HG03575 (cell line): Measurements from ENCODE around the gene MYRIP.
"Not testable (repeated sequence)": the region's sequence is repeated elsewhere in the genome, so short reads cannot be mapped to it uniquely, and the experiment has no call there.

Source experiments
- ATAC-seq: cut with Tn5 transposase; IDR thresholded peaks from one replicate; pipeline ENCODE4 v1.9.1; 2021; ENCODE audit not compliant: unreplicated experiment, insufficient number of reproducible peaks, low FRiP score; ENCODE audit errors: extremely low read depth

The MYRIP gene

DNA sequence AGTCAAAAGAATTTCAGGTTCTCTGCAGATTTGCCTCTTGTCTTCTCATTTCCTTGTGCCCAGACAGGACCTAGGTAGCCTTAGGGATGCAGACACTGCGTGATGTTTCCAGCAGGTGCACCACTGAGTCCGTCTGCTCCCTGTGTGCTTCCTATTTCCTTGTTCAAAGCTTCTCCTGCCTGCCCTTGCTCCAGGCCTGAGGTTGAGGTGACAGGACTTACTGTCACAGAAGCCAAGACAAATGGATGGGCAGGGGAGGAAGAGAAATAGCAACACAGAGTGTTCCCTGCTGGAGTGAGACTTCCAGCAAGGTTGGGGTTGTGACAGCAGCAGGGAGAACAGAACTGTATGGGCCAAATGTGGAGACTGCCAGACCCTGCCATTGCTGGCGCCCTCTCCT lies 199.4 kb downstream of the MYRIP start:
- no peak for ATAC-seq

DNA sequence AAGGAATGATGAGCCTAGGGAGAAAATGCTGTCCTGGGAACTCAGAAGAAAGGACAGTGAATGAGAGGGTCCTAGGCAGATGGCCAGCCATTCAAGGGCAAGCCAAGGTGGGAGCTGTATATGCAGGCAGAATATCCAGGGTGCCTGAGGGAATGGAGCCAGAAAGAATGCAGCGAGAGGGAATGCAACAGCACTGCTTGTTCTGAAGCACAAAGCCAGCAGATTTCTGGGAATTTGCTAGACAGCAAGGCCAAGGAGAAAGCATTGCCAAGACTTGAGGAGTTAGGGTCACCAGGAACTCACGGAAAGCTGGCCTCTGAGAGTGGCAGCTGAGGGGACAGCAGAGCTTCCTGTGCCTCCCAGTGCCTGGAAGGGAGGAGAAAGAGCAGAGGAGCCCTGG lies 200.6 kb downstream of the MYRIP start:
- ATAC-seq, result no peak

DNA sequence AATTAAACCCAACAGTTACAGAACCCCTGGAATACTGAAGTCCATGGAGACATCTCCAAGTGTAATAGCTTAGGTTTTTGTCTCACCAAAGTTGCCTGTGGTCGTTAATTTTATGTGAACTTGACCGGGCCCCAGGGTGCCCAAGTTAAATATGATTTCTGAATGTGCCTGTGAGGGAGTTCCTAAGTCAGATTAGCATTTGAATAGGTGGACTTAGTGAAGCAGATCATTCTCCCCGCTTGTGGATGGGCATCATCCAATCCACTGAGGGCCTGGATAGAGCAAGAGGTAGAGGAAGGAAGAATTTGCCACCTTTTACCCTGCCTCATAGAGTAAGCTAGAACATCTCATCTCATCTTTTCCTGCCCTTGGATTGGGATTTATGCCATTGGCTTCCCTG lies 203.0 kb downstream of the MYRIP start:
- no peak for ATAC-seq

DNA sequence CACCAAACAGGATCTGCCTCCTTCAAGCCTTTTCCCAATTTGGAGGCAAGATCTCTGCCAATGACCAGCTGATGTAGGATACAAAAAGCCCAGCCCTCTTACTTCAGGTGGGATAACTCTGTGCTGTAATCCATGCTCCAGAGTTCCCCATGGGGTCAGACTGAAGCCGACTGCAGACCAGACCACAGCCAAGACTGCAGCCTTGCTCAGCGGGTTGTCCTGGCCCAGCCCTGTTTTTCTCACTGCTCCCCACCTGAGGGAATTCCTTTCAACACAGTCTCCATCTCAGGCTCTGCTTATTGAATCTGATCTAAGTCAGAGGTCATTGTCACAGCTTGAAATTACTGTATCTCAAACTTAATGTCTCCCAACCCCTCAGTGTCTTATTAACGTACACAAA lies 207.0 kb downstream of the MYRIP start:
- no peak for ATAC-seq

DNA sequence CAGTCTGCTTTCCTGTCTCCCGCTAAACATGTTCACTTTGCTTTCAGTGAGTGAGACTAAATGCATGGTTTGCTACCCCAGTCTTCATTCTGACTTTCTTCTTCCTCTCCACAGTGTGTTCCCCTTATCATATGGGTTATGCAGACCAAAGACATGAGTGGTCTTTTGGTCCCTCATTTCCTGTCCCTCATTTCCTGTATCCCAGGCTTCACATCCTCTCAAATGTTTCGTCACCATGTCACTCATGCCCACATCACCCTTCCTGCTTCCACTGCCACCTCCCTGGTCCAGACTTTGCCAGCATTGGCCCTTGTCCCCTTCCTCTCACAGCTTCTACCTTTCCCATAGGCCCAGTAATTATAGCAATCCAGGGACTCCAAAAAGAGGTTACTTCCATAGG lies 209.0 kb downstream of the MYRIP start:
- no peak for ATAC-seq

DNA sequence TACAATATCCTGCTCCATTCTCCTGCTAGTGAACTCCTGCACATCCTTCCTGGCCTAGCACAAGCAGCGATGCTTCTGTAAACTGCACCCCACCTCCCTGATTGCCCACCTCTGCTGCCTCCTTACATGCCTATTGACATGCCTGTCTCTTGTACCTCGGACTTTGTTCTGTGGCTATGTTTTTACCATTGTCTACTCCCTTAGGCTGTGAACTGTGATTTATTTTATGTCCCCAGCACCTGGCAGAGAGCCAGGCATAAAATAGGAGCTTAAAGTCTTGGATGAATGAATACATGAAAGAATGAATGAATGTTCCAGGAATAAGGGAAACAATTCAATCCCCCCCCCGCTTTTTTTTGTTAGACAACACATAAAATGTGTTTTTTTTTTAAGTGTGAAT lies 210.0 kb downstream of the MYRIP start:
- no peak for ATAC-seq

DNA sequence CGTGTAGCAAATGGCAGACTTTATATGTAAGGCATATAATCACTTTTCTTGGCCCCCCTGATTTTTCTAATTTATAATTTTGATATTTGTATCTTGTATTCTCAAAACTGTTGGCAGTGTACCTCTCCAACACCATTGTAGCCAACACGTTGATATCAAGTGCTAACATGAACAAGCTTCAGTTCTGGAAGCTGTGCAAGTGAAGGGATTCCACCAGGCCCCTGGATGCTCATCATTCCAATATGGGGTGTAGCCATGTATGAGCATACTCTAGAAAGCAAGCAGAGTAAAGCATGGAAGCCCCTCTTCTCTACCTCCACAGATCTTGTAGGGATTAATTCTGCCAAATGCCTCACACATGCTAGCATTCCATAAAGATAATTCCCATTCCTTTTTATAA lies 211.3 kb downstream of the MYRIP start:
- no peak for ATAC-seq

DNA sequence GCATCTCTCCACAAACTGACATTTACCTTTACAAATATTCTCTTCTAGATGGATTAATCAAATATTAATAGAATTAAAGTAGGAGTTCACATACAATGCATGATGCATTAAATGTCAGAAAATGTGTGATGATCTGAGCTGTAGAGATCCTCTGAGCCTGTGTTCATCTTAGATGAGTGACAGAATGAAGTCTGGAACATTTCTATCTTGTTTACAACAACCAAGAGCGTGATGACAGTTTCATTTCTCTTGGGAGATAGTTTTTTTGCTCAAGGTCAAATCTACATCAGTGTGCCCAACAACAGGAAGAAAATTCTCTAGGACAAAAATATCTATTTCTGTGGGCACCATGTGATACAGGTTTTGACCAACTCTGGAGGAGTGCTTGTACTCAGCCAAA lies 211.9 kb downstream of the MYRIP start:
- no peak for ATAC-seq

DNA sequence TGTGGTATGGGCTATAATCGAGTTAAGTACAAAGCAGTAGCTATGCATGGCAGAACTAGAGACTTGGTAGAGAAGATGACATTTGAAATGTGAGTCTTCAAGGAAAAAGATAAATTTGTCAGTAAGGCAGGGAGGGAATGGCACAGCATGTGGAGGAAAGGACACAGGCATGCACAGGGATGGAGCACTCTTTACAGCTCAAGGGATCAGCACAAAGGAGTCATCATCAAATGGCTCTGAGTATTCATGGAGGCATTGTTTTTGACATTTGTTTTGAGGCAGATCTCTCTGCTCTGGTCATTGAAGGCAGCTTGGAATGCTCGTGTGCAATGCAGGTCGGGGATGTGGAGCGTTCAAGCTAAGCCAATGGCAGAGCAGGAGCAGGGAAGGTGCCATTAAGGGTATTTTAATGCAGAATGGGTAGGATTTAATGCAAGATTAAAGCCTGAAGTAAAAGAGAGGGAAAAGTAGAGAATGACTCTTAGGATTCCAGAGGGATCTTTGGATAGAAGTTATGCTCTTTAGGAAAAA lies 213.0 kb downstream of the MYRIP start:
- ATAC-seq, result no peak

DNA sequence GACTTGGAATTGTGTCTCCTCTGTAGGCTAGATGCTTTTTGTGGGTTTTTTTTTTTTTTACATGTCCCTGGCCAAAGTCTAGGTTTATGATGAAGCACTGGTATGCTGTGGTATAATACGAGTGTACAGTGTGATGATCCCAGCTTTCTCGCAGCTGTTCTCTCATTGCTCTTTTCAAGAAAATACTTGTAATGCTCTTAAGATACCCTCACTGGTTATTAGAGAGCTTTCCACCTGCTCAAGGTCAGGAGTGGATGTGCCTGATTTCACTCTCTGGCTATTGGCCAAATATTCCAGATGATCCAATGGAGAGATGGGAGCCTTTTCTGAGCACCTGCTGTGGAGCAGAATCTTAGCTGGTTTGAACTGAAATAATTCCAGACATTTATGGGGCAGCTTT lies 215.1 kb downstream of the MYRIP start:
- ATAC-seq, result no peak

DNA sequence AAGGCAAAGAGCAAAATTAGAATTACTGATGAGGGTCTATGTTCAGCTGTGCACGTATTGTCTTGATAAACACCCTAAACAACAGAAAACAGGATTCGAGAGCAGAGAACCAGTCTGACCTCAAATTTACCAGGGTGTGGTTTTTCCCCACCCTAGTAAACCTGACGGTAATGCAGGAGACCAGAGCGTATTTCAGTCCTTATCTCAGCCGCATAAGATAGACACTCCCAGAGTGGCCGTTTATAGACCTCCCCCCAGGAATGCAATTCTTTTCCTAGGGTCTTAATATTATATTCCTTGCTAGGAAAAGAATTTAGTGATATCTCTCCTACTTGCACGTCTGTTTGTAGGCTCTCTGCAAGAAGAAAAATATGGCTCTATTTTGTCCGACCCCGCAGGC lies 216.5 kb downstream of the MYRIP start:
- not testable (repeated sequence) for ATAC-seq

DNA sequence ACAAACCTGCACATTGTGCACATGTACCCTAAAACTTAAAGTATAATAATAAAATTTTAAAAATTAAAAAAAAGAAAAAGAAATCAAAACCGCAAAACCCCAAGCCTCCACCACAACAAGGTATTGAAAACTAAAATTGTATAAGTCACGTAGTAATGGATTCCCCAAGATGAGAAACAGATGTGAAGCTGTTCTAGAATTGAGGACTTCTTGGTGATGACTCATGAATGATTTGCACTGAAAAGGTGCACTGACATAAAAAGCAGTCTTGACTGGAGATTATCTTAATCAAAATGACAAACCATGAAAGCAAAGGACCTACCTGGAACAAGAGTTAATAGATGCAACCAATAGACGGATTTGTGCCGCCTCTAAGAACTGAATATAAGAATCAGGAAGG lies 225.8 kb downstream of the MYRIP start:
- no peak for ATAC-seq

DNA sequence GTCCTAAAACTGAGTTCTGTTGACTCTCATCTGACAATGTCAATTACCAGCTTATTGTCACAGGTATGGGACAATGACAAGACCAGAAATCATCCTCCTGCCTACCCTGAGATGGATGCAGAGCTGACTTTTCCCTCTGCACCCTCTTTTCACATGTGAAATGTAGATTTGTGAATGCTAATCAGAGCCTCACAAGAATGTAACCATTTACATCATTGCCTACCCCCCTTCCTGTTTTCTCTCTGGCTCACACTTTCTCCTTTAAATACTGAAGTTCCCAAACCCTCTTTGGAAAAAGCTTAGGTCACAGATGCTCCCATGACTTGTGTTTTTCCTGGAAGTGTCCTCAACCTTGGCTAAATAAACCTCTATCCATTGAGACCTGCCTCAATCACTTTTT lies 228.2 kb downstream of the MYRIP start:
- ATAC-seq, result no peak

DNA sequence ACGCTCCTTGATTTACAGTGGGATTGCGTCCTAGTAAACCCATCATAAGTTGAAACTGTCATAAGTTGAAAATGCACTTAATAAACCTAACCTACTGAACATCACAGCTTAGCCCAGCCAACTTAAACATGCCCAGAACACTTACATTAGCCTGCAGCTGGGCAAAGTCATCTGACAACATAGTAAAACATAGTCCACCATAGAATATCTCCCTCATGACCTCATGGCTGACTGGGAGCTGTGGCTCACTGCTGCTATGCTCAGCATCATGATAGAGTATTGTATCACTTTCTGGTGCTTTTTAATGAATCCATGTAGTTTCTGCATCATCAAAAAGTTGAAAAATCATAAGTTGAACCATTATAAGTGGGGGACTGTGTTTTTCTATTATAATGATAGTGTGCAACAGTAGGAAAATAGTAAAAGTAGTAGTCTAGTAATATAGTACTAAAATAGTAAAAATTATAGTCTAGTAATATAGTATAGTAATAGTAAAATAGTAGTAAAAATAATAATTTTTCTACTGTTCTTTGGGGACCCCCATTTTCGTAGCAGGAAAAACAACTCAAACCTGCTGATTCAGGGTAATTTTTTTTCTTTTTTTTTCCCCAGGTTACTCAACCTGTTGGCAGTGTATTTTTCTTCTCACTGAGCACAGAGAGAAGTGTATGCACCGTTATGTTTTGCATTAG lies 233.5 kb downstream of the MYRIP start:
- ATAC-seq, result no peak

DNA sequence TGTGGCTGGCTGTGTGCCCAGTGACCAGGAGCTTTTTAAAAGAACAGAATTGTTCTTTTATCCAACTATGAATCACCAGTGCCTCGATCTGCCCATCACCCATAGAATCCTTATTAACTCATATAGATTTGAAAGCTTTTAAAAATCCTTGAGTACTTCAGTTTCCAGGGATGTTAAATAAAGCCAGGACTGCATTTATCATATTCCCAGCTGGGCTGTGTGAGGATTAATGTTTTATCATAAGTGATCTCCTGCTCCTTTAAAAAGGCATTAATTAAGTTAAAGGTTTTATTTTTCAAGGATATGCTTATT lies 234.0 kb downstream of the MYRIP start:
- no peak for ATAC-seq

DNA sequence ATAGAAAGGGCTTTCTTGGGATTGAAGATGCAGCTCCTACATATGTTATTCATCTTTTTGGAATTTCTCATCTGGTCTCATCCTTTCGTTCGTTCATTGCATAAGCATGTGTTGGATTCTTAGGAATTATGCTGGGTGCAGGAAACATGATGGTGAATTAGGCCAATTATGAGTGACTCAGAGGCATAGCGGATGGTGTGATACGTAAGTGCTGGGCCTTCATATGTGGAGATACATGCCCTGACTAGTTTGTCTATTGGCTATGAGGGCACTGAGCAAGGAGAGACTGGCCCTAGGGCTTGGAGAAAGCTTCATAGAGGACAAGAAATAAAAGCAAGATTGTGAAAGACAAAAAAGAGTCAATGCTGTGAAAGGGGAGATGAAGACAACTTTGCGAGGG lies 235.1 kb downstream of the MYRIP start:
- ATAC-seq, result no peak

DNA sequence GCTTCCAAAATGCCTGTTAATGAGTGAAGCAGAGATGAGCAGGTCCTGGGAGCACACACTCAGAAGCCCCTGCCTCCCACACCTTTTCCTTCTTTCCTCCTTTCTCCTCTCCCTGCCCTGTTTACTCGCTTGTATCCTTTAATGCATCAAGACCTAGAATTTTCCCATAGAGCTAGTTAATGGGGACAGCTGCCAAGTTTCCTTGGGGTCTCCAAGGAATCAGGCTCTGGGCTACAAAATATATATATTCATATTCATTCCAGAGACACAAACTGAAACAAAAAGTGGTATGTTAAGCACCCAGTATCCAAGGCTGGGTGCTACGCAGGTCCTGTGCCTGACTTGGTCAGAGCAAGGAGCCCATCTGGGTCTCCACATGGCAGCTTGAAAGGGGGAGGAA lies 235.6 kb downstream of the MYRIP start:
- no peak for ATAC-seq

DNA sequence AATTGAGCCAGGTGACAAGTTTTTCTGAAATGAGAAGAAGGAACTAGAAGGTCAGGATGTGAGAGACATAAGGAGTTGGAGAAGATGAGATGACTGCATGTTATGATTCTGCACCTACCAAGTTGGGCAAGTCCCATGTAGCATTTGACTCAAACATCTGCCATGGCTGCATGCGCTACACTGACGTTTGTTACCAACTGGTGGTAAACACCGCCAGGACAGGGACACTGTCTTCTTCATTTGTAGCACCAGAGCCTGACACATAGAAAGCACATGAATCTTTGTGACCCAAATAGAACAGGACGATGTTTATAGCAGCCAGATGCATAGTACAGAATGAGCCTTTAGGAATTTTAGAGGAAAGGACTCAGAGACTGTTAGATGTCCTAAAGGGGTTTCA lies 236.7 kb downstream of the MYRIP start:
- no peak for ATAC-seq

DNA sequence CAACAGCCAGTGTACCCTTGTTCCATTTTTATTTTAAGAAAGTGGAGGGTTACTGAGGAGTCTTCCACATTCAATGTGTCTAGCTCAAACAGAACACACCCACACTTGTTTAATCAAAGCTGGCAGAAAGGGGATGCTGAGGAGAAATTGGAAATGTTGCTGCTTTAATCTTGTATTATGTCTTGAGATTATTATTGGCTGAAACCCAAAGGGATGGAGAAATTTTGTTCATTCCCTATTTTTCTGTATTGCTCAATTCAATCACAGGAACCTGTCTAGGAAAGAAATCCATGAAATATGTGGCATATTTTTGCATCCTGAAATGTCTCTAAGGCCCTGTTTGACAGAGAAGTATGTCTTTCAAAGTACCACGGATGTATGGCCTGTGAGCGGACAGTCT lies 238.0 kb downstream of the MYRIP start:
- no peak for ATAC-seq

DNA sequence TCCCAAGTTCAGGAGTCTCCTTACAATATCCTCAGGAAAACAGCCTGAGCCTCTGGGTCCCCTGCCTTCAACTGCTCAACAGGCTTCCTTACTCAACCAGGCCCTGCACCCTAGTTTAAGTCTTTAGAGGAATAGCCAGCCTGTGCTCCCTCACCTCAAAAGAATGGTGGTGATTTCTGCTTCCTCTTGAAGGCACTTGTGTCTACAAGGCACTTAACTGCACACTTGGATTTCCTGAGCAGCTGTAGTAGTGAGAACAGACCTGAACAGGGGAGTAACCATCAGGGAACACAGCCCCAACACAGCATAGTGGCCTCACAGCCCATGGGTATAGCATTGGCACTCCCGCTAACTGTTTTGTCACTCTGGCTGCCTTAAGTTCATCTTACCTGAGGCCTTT lies 244.3 kb downstream of the MYRIP start:
- no peak for ATAC-seq

DNA sequence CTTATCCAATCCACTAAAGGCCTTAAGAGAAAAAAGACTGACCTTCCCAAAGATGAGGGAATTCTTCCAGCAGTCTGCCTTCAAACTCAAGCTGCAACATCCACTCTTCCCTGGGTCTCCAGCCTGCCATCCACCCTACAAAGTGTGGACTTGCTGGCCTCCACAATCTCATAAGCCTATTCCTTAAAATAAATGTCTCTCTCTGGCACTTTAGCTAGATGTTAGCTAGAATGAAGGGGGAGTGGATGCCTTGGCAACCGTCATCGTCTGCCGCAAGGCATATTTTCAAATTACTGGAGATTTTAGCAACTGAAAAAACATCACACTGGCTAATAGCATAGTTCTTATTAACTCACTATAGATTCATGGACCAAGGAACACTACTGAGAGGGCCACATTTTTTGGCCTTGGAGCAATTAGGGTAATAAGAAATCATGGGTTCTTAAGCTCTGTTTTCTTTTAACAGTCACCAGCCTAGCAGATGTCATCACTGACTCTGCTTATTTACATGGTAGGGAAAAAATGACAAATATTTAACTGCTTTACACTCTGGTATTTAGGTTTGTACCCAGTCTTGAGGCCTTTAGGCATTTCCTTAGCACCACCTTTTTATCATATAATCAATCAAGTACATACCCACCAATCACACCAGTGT lies 245.3 kb downstream of the MYRIP start:
- no peak for ATAC-seq
